PC-3 (cell line): ENCODE results near the gene ITGA8.

Experiments used
- EZH2 ChIP-seq: fragments of 300-600 bp; sonication (generic); IDR thresholded peaks from one replicate; pipeline ENCODE4 v1.6.1; 2017; ENCODE audit warnings: antibody characterized with exemption, mild to moderate bottlenecking, low read length; ENCODE audit not compliant: unreplicated experiment
- EZH2phosphoT487 ChIP-seq: fragments of 300-600 bp; sonication (generic); IDR thresholded peaks from 2 replicates; pipeline ENCODE4 v1.6.1; 2018; ENCODE audit warnings: mild to moderate bottlenecking, antibody characterized with exemption, low read length, borderline replicate concordance
- TF ChIP-seq, protein P1 (sequence below): fragments of 300-600 bp; sonication (generic); conservative IDR thresholded peaks from 2 replicates; pipeline ENCODE4 v1.5.1; 2017; ENCODE audit warnings: antibody characterized with exemption, low read depth, mild to moderate bottlenecking, low read length

DNA sequence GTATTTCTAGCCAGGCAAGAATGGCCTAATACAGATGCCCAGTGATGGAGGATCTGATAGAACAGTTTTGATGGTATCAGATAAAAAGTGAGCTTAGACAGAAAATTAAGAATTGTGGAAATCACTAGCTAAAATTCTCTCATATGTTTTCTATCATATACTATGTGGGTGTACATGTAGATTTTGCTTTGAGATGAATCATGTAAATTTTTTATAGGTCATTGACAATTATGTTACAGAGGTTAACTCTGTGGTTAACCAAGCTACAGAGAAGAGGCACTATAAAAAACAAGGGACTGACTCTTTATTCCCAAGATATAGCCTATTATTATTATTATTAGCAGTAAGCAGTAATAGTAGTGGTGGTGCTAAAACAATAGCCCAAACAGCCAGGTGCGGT lies 156.5 kb downstream of the ITGA8 start:
- TF ChIP-seq, protein P1, sequence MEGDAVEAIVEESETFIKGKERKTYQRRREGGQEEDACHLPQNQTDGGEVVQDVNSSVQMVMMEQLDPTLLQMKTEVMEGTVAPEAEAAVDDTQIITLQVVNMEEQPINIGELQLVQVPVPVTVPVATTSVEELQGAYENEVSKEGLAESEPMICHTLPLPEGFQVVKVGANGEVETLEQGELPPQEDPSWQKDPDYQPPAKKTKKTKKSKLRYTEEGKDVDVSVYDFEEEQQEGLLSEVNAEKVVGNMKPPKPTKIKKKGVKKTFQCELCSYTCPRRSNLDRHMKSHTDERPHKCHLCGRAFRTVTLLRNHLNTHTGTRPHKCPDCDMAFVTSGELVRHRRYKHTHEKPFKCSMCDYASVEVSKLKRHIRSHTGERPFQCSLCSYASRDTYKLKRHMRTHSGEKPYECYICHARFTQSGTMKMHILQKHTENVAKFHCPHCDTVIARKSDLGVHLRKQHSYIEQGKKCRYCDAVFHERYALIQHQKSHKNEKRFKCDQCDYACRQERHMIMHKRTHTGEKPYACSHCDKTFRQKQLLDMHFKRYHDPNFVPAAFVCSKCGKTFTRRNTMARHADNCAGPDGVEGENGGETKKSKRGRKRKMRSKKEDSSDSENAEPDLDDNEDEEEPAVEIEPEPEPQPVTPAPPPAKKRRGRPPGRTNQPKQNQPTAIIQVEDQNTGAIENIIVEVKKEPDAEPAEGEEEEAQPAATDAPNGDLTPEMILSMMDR: no peak
- no peak for TF ChIP-seq EZH2phosphoT487
- no peak for TF ChIP-seq EZH2
